Panc1 (cell line): ENCODE measurements around the gene GUCY1A1.

ENCODE experiments used
- POLR2AphosphoS5 ChIP-seq: IDR thresholded peaks from 2 replicates; pipeline ENCODE4 v1.6.1; 2012; ENCODE audit warnings: mild to moderate bottlenecking, low read depth, low read length, moderate library complexity
- TCF7L2 ChIP-seq: IDR thresholded peaks from 2 replicates; pipeline ENCODE4 v1.6.1; 2011; ENCODE audit warnings: mild to moderate bottlenecking, low read depth, low read length, inconsistent platforms
- TF ChIP-seq, protein P1 (sequence below): fragments of 450-650 bp; IDR thresholded peaks from 2 replicates; pipeline ENCODE4 v1.5.1; 2017; ENCODE audit warnings: mild to moderate bottlenecking
- TF ChIP-seq, protein P2 (sequence below), 2 experiments: IDR thresholded peaks; 2 replicates each; pipeline ENCODE4 v1.6.1; 2011 to 2012; ENCODE audit warnings: low read depth in 2 of 2, control low read depth in 1 of 2, low read length in 1 of 2, mild to moderate bottlenecking in 1 of 2, moderate library complexity in 1 of 2; ENCODE audit not compliant: insufficient read depth in 1 of 2

DNA sequence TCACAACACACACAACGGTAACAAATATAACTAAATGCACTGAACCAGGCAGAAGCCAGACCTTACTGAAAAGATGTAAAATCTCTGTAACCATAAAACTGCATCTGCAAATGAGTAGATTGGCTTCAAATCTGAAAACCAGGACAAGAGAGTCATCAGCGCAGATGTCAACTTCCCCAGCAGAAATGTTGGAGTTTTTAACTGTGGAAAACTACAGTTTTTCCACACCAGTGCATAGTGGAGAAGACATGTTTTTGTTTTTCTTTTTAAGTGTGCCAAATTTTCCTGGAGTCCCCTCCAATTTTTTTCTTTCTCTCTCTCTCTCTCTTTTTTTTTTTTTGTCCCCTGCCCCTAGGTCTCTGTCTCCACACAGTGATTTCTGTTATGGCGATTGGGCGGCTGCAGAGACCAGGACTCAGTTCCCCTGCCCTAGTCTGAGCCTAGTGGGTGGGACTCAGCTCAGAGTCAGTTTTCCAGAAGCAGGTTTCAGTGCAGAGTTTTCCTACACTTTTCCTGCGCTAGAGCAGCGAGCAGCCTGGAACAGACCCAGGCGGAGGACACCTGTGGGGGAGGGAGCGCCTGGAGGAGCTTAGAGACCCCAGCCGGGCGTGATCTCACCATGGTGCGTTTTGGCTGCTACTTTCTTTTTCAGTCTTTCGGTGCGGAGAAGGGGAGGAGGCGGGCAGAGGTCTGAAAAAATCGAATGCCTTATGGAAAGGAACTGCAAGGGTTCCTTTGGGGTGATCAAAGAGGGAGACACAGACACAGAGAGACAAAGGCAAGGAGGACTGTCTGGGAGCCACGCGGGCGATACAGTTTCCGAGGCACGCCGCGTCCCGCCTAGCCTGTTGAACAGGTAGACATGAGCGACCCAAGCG is at the start of gene GUCY1A1:
- TF ChIP-seq, protein P1, sequence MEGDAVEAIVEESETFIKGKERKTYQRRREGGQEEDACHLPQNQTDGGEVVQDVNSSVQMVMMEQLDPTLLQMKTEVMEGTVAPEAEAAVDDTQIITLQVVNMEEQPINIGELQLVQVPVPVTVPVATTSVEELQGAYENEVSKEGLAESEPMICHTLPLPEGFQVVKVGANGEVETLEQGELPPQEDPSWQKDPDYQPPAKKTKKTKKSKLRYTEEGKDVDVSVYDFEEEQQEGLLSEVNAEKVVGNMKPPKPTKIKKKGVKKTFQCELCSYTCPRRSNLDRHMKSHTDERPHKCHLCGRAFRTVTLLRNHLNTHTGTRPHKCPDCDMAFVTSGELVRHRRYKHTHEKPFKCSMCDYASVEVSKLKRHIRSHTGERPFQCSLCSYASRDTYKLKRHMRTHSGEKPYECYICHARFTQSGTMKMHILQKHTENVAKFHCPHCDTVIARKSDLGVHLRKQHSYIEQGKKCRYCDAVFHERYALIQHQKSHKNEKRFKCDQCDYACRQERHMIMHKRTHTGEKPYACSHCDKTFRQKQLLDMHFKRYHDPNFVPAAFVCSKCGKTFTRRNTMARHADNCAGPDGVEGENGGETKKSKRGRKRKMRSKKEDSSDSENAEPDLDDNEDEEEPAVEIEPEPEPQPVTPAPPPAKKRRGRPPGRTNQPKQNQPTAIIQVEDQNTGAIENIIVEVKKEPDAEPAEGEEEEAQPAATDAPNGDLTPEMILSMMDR, result no peak
- TF ChIP-seq, protein P2, sequence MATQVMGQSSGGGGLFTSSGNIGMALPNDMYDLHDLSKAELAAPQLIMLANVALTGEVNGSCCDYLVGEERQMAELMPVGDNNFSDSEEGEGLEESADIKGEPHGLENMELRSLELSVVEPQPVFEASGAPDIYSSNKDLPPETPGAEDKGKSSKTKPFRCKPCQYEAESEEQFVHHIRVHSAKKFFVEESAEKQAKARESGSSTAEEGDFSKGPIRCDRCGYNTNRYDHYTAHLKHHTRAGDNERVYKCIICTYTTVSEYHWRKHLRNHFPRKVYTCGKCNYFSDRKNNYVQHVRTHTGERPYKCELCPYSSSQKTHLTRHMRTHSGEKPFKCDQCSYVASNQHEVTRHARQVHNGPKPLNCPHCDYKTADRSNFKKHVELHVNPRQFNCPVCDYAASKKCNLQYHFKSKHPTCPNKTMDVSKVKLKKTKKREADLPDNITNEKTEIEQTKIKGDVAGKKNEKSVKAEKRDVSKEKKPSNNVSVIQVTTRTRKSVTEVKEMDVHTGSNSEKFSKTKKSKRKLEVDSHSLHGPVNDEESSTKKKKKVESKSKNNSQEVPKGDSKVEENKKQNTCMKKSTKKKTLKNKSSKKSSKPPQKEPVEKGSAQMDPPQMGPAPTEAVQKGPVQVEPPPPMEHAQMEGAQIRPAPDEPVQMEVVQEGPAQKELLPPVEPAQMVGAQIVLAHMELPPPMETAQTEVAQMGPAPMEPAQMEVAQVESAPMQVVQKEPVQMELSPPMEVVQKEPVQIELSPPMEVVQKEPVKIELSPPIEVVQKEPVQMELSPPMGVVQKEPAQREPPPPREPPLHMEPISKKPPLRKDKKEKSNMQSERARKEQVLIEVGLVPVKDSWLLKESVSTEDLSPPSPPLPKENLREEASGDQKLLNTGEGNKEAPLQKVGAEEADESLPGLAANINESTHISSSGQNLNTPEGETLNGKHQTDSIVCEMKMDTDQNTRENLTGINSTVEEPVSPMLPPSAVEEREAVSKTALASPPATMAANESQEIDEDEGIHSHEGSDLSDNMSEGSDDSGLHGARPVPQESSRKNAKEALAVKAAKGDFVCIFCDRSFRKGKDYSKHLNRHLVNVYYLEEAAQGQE (IDR thresholded peaks at IDR 0.05; ENCODE audit: insufficient read depth in 1 of 2, low read depth in 2 of 2, low read length in 1 of 2), result no peak
- no peak for TF ChIP-seq POLR2AphosphoS5
- no peak for TF ChIP-seq TCF7L2
